GOT3 (cell line): ENCODE measurements around the gene GJD2.

Experiments used
- DNase-seq: peaks from one replicate; lab custom pipeline; 2025; ENCODE audit warnings: mixed read lengths; lab: John Stamatoyannopoulos, UW

The GJD2 gene

GRCh38 chr15:34773013-34773412 lies 18.2 kb upstream of the GJD2 start:
- DNase-seq: no peak

- DNase-seq: no peak
These were observed 17.5 kb upstream of the GJD2 start for GRCh38 chr15:34772312-34772711.

DNA sequence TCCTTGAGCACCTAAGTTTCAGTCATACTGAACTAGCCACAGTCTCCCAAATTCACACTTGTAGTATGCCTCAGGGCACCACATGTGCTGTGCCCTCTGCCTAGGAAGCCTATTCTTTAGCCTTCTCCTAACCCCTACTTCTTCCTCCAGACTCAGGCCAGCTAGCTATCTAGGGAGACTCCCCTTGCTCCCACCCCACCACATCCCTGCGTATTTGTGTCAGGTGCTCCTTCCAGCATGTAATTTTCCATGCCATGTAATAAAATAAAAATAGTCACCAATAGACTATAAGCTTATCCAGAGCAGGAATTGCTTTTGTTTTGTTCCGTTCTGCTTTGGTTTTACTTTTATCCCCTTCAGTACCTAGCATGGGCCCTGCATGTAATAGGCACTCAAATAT lies 14.9 kb upstream of the GJD2 start:
- DNase-seq: no peak

DNA sequence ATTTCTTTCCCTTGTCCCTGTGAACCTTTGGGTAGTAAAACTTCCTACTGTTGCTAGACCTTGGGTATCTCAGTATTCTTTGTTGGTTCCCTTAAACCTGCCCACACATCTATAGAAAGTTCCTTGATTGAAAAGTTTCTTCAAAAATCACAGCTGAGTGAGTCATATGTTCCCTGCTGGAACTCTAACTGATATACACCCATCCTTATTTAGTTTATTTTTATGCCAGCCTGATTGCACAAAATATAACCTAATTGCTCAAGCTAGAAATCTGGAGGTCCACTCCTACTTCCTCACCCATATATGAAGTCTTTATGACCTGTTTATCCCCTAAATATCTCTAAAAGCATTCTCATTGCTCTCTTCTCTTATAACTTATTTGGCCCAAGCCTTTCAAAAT lies 13.7 kb upstream of the GJD2 start:
- no peak for DNase-seq

DNA sequence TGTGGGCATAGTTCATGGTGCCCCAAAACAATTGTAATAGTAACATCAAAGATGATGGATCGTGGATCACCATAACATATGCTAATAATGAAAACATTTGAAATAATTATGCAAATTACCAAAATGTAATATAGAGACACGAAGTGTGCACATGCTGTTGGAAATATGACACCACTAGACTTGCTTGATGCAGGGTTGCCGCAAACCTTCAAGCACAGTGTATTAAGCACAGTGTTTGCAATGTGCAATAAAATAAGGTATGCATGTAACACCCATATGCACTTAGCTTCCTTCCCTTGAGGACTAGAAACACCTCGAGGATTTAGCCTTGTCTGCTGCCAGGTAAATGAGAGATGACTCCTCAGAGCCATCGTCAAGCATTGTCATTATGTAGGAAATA lies 10.9 kb upstream of the GJD2 start:
- DNase-seq: no peak

GRCh38 chr15:34760909-34761308 lies 6.1 kb upstream of the GJD2 start:
- no peak for DNase-seq

DNA sequence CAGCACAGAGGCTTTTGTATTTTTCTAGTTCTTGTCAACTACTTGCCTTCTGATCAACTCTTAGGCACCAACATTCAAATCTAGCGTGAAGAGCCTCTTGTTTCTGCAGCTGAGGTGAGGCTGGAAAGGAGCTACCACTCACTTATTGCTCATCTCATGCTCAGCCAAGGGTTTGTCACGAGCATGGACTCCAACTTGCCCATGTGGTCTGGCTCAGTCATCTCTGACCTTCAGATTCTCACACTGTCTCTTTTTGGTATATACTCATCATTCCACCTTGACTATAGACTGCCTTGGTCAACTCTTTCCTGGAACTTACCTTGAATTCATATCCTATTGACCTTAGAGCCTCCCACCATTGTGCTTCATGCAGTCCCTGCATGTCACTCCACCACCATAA lies 5.2 kb upstream of the GJD2 start:
- no peak for DNase-seq

DNA sequence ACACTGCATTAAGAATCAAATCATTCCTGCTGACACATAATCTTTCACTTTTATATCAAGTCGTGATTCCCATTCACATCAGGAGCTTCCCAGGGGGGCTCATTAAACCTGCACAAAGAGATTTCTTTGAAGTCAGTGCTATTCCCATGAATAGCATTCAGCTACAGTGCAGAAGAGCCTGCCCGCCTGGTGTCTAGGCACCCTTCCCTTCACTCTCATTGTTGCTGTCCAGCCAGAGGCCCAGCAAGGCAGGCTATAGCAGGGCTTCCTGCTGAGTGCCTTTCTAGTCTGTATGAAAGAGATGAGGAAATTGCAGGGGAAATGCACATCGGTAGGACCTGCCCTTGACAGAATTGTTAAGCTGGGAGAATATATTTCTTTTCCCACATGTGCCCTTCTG lies 4.5 kb upstream of the GJD2 start:
- no peak for DNase-seq

- no peak for DNase-seq
These were observed 2.5 kb upstream of the GJD2 start for GRCh38 chr15:34757262-34757661.

DNA sequence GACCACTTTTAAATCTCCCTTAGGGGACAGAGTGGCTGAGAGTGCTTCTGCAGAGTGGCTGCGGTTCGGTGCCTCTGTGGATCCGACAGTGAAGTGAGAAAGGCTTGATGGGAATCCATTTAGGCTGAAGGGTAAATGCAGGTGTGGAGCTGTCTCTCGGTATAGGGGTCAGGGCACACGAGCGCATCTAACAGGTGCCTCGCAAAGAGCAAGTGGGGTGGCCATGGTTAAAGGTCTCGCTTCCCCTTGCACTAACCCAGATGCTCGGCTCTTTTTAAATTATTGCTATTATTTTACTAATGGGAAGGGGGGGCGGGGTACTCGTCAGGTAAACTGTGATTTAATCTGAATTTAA lies 598 bp upstream of the GJD2 start:
- no peak for DNase-seq

- DNase-seq: no peak
These were observed 612 bp downstream of the GJD2 start for GRCh38 chr15:34754171-34754601.

- DNase-seq: no peak
These were observed 1.4 kb downstream of the GJD2 start for GRCh38 chr15:34753236-34753894.

- no peak for DNase-seq
These were observed 5.1 kb downstream of the GJD2 start for GRCh38 chr15:34749691-34750090.

DNA sequence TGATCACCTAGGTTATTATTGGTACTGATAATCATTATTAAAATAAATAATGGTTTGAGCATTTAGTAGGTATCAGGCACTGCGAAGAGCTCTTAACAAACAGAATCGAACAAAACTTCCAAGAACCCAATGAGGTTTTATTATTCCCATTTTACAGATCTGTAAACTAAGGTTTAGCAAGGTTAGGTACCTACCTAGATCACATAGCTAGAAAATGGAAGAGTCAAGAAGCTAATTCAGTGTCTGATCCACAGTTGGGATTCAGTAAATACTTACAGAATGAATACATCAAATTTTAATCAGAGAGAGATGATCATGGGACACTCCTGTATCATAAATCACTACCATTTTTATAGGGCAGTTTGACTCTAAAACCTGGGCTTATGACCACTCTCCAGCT lies 15.5 kb downstream of the GJD2 start:
- no peak for DNase-seq

DNA sequence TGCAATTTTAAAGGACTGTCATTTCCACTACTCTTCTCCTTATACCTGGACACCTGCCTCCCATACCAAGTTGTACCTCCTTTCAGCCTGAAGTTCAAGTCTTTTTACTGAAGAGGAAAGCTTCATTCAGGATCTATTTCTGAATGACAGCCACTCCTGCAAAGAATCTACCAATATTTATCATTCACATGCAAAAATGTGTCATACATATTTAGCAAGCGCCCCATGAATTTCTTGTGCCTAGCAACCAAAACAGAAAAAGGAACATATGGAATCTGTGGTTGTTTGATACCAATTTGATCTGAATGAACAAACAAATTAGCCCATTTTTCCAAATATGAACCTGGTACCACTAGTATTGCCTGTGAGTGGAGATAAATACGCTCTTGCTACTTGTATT lies 16.8 kb downstream of the GJD2 start:
- DNase-seq: no peak

GRCh38 chr15:34737477-34737876 lies 17.3 kb downstream of the GJD2 start:
- no peak for DNase-seq

GRCh38 chr15:34734303-34734702 lies 20.5 kb downstream of the GJD2 start:
- no peak for DNase-seq

GRCh38 chr15:34733621-34734020 lies 21.2 kb downstream of the GJD2 start:
- DNase-seq: no peak

DNA sequence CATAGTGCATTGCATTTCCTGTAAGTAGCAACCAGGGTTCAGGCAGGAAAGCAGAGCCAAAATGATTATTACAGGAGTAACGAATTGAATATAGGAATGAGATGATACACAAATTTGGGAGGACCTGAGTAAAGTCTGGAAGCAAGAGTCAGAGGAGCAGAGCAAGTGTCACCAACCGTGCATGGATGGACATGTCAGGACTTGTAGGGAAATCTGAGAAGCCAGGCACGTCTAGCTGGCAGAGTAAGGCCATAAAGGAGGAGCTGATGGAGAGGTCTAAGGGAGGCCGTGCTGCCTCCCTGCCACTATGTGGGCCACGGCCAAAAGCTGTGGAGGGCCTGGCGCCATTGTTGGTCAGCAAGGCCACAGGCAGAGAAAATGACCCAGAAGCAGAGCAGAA lies 22.4 kb downstream of the GJD2 start:
- no peak for DNase-seq

- no peak for DNase-seq
These were observed 24.1 kb downstream of the GJD2 start for GRCh38 chr15:34730701-34731100.

DNA sequence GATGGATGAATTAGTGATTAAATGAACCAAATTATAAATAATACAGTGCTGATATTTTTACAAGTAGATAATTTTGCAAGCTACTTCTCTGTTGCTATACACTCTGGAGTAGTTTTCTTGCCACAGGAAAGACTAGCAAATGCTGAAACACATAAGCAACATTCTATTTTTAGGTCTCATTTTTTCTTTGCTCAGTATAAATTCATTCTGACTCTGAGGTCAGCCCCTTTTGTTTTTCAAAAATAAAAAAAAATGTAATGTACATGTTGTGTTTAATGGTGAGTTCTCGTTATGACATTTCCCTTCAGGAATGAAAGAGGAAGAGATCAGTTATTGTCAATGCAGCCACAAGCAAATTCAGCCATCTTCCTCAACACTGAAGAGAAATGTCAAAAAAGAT lies 24.9 kb downstream of the GJD2 start:
- DNase-seq: no peak

DNA sequence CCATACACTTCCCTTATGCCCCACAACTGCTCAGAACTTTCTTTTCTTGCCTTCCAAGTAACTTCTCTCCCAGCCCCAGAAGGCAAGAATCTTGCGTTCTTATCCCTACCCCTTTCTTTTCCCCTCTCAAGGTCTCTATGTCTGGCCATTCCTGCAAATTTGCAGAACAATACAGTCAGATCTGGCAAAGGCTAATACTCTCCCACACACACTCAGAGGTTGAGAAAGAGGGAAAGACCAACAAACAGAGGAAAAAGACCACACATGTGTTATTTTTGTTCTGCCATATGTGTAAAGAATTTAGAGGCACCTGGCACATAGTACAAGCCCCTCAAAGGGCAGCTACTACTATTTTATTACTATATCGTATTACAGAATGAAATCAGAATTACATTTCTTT lies 25.7 kb downstream of the GJD2 start:
- no peak for DNase-seq

- no peak for DNase-seq
These were observed 28.2 kb downstream of the GJD2 start for GRCh38 chr15:34726406-34727100.

DNA sequence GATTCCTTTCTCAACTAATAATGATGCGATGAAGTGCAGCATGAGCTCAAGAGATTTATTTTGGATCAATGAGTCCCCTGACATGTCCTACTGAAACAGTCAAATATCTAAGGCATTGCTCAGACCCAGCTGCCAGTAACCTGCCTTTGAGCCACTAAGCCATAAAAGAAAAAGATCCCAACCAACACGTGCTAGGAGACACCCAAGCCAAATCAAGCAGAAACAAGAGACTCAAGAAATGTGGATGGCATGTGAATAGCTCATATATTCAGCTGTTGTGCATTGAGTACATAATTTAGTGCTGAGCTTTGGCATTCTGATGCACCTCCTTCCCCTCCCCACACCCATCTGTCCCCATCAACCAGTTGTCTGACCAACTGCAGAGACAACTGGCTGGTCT lies 29.2 kb downstream of the GJD2 start:
- DNase-seq: no peak
